A549 (cell line): Measurements from ENCODE around the gene PCNX2. TPM values are rescaled to one million over a fixed set of nuclear protein-coding genes. Genes with fewer than 3 reads are reported as not detected.
A peak's percentile ranks its signal among the peaks of the same experiment; 100 is the strongest.

ENCODE experiments used
- ATAC-seq, 2 experiments: fragments of 200-7000 bp in 1 of 2; fragments of >200 bp in 1 of 2; cut with Nextera tagmentation in 1 of 2; cut with Tn5 transposase in 1 of 2; 3 replicates each; pipeline versions ENCODE4 v1.8.0 to v1.9.1; 2018 to 2020; ENCODE audit warnings: mild to moderate bottlenecking in 1 of 2, moderate library complexity in 1 of 2
- CTCF ChIA-PET: fragments of 300-600 bp; sonication (Branson Sonifier 250); formaldehyde crosslinking; extraction: SDS; loops from one replicate; lab custom pipeline; 2021; ENCODE audit warnings: antibody characterized with exemption, inconsistent platforms; lab: Yijun Ruan, JAX
- POLR2A ChIA-PET: fragments of 350-600 bp; formaldehyde crosslinking; extraction: SDS; loops from one replicate; lab custom pipeline; 2021; ENCODE audit warnings: antibody characterized with exemption, inconsistent platforms; lab: Yijun Ruan, JAX
- DNase-seq, 2 experiments: peaks; one replicate each; pipeline versions ENCODE4 v3.0.0 to v3.0.0-alpha.2; 2011 to 2016; ENCODE audit warnings: low read depth in 1 of 2, low spot score in 1 of 2
- FAIRE-seq: peaks from 2 replicates; lab custom pipeline; 2011; peaks lifted over from hg19 to GRCh38; lab: Jason Lieb, UNC
- H3K27ac ChIP-seq, 2 experiments: fragments of >200 bp; sonication (Bioruptor Twin); formaldehyde crosslinking; 3 replicates each; pipeline ENCODE4 v1.5.1; 2016 to 2017
- H3K4me1 ChIP-seq: fragments of >200 bp; sonication (Bioruptor Twin); formaldehyde crosslinking; 3 replicates; pipeline ENCODE4 v1.6.1; 2016
- H3K4me2 ChIP-seq: fragments of >200 bp; sonication (Bioruptor Twin); formaldehyde crosslinking; 3 replicates; pipeline ENCODE4 v1.6.1; 2016
- H3K4me3 ChIP-seq: fragments of >200 bp; sonication (Bioruptor Twin); formaldehyde crosslinking; 3 replicates; pipeline ENCODE4 v1.5.1; 2016
- H3K9me3 ChIP-seq: fragments of >200 bp; sonication (Bioruptor Twin); formaldehyde crosslinking; 3 replicates; pipeline ENCODE4 v1.6.1; 2016
- CBX2 ChIP-seq: fragments of 200-600 bp; sonication (generic); IDR thresholded peaks from 2 replicates; pipeline ENCODE4 v1.6.1; 2016; ENCODE audit warnings: low read depth, mild to moderate bottlenecking, borderline replicate concordance
- CEBPB ChIP-seq, 2 experiments: fragments of >200 bp in 1 of 2; sonication (Bioruptor Twin) in 1 of 2; formaldehyde crosslinking in 1 of 2; IDR thresholded peaks; 2 replicates each; pipeline ENCODE4 v1.6.1; 2012 to 2016
- CHD4 ChIP-seq: fragments of 200-600 bp; sonication (generic); IDR thresholded peaks from 2 replicates; pipeline ENCODE4 v1.6.1; 2016; ENCODE audit warnings: antibody characterized with exemption, mild to moderate bottlenecking, borderline replicate concordance
- EHF ChIP-seq: fragments of 250-450 bp; sonication (Bioruptor Pico); IDR thresholded peaks from 2 replicates; pipeline ENCODE4 v1.5.0; 2020; ENCODE audit warnings: mild to moderate bottlenecking
- EHMT2 ChIP-seq: fragments of 200-600 bp; sonication (generic); IDR thresholded peaks from 2 replicates; pipeline ENCODE4 v1.6.1; 2016; ENCODE audit warnings: antibody characterized with exemption, low read depth, mild to moderate bottlenecking, moderate library complexity
- ESRRA ChIP-seq: fragments of 150-350 bp; IDR thresholded peaks from 2 replicates; pipeline ENCODE4 v1.6.1; 2014; ENCODE audit warnings: mild to moderate bottlenecking, low read length, borderline replicate concordance
- FOSB ChIP-seq: fragments of 250-450 bp; sonication (Bioruptor Pico); IDR thresholded peaks from 2 replicates; pipeline ENCODE4 v1.5.0; 2020; ENCODE audit warnings: mild to moderate bottlenecking, moderate library complexity
- HEYL ChIP-seq: fragments of 250-450 bp; sonication (Bioruptor Pico); IDR thresholded peaks from 2 replicates; pipeline ENCODE4 v1.8.0; 2021; ENCODE audit warnings: mild to moderate bottlenecking, moderate library complexity
- HOXA7 ChIP-seq: fragments of 250-450 bp; sonication (Bioruptor Pico); IDR thresholded peaks from 2 replicates; pipeline ENCODE4 v1.5.0; 2020; ENCODE audit warnings: mild to moderate bottlenecking, moderate library complexity
- HOXB13 ChIP-seq: fragments of 250-450 bp; sonication (Bioruptor Pico); IDR thresholded peaks from 2 replicates; pipeline ENCODE4 v1.5.0; 2020; ENCODE audit warnings: low read depth, mild to moderate bottlenecking, moderate library complexity
- KDM5A ChIP-seq: fragments of 200-600 bp; sonication (generic); IDR thresholded peaks from 2 replicates; pipeline ENCODE4 v1.6.1; 2016; ENCODE audit warnings: antibody characterized with exemption, mild to moderate bottlenecking
- NFE2L2 ChIP-seq: fragments of 150-350 bp; conservative IDR thresholded peaks from 2 replicates; pipeline ENCODE4 v1.6.1; 2014; ENCODE audit warnings: low read length
- NPAS2 ChIP-seq: fragments of 250-450 bp; sonication (Bioruptor Pico); IDR thresholded peaks from 2 replicates; pipeline ENCODE4 v1.8.0; 2022; ENCODE audit warnings: mild to moderate bottlenecking, moderate library complexity, borderline replicate concordance
- NR3C1 ChIP-seq: fragments of >200 bp; sonication (Bioruptor Twin); formaldehyde crosslinking; IDR thresholded peaks from 3 replicates; pipeline ENCODE4 v1.6.1; 2017
- POLR2AphosphoS2 ChIP-seq: conservative IDR thresholded peaks from 2 replicates; pipeline ENCODE4 v1.6.1; 2012; ENCODE audit warnings: low read length, improper control_type of control experiment, inconsistent platforms
- RCOR1 ChIP-seq: fragments of 150-350 bp; IDR thresholded peaks from 2 replicates; pipeline ENCODE4 v1.6.1; 2014; ENCODE audit warnings: antibody characterized with exemption, low read length, low read depth
- RNF2 ChIP-seq: fragments of 200-600 bp; sonication (generic); IDR thresholded peaks from 2 replicates; pipeline ENCODE4 v1.6.1; 2016; ENCODE audit warnings: low read depth, mild to moderate bottlenecking, antibody characterized with exemption, moderate library complexity, borderline replicate concordance
- SMC3 ChIP-seq: fragments of >200 bp; sonication (Bioruptor Twin); formaldehyde crosslinking; IDR thresholded peaks from 3 replicates; pipeline ENCODE4 v1.6.1; 2018; ENCODE audit warnings: inconsistent platforms
- SREBF2 ChIP-seq: fragments of 450-650 bp; IDR thresholded peaks from 2 replicates; pipeline ENCODE4 v1.6.1; 2014; ENCODE audit warnings: mild to moderate bottlenecking, moderate library complexity
- ZFP36 ChIP-seq: fragments of 450-650 bp; IDR thresholded peaks from 2 replicates; pipeline ENCODE4 v1.6.1; 2014; ENCODE audit warnings: borderline replicate concordance; ENCODE audit not compliant: partially characterized antibody
- ZNF302 ChIP-seq: fragments of 250-450 bp; sonication (Bioruptor Pico); IDR thresholded peaks from 2 replicates; pipeline ENCODE4 v1.9.0; 2021; ENCODE audit warnings: inconsistent platforms, mild to moderate bottlenecking, moderate library complexity
- WGBS: methylation state at CpG from one replicate; pipeline ENCODE4 v1.1.6; 2017; ENCODE audit errors: missing lambda C conversion rate; 5-methylcytosine and 5-hydroxymethylcytosine counted together
- polyA plus RNA-seq, 4 experiments: library from polyadenylated mRNA; depleted of rRNA in 3 of 4; stranded (reverse); fragments of >200 nt; fragmentation: RNase III in 1 of 4; extraction: RNeasy Plus Mini Kit Qiagen cat#74134 plus additional on column Dnase treatment in 1 of 4; gene quantifications; 2 replicates in 3 of 4; 3 replicates in 1 of 4; pipeline ENCODE4 v1.2.3, GENCODE V29; 2011 to 2017
- TF ChIP-seq, protein P1 (sequence below): fragments of 250-450 bp; sonication (Bioruptor Pico); IDR thresholded peaks from 2 replicates; pipeline ENCODE4 v1.5.0; 2020; ENCODE audit warnings: low read depth, mild to moderate bottlenecking, moderate library complexity
- TF ChIP-seq, protein P2 (sequence below): fragments of >200 bp; sonication (Bioruptor Twin); formaldehyde crosslinking; IDR thresholded peaks from 2 replicates; pipeline ENCODE4 v1.6.1; 2016
- TF ChIP-seq, protein P3 (sequence below): fragments of 250-450 bp; sonication (Bioruptor Pico); IDR thresholded peaks from 2 replicates; pipeline ENCODE4 v1.5.0; 2021; ENCODE audit warnings: mild to moderate bottlenecking, moderate library complexity, borderline replicate concordance
- TF ChIP-seq, protein P4 (sequence below): IDR thresholded peaks from 2 replicates; pipeline ENCODE4 v1.6.1; 2012; ENCODE audit warnings: low read depth, borderline replicate concordance
- TF ChIP-seq, protein P5 (sequence below): fragments of 450-650 bp; IDR thresholded peaks from 2 replicates; pipeline ENCODE4 v1.6.1; 2014; ENCODE audit warnings: antibody characterized with exemption

Gene PCNX2
- polyA plus RNA-seq, 2 of the 4 experiments (the other 2 are of a cell fraction): 8.8 to 27.2 TPM

DNA sequence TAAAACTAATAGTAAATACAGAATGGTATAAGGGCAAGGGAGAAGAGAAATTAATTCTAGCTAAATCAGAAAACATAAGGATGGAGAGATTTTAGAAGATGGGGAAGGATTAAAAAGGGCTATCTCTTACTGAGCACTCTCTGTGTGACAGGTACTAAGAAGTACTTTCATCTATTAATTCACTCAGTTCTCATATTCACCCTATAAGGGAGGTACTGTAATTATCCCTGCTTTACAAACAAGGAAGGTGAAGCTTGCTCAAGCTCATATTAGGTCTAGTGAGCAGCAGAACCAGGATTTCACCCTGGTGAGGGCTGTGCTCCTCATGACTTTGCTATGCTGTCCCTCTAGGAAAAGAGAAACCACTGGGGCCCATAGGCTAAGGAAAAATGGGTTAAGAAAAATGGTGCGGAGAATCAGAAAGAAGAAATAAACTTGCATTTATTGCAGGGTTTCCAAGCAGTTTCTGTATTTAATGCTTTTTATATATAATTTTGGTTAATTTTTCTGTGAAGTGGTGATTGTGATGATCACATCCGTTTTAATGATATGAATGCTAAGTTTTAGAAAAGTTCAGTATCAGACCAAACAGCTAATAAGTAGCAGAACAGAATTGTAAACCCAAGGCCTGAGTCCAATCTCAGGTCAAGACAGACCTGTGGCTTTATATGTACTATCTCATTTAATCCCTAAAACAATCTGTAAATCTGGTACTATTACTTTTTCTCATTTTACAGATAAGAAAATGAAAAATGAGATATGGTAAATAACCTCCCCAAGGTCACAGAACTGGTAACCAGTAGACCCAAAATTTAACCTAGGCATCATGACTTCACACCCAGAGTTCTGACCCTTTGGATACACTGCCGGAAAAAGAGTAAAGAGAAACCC is 1.7 kb downstream of the PCNX2 start:
- peak overlapping the region; percentile 92; the same call in 2 of the 3 replicates for H3K4me3 ChIP-seq
- CTCF ChIA-PET: interaction anchor here (0.8 to 1.8 kb wide), 4 partner anchors 11 to 558 kb away, joined by 3 to 4 read pairs (median 3); no protein-coding TSS in a partner anchor
- POLR2A ChIA-PET: no interaction called here
- peak; percentile 82 for FAIRE-seq
- H3K27ac ChIP-seq: peak overlapping the region; percentile 78 to 99; a peak in 5 of 6 replicates
- H3K9me3 ChIP-seq: no peaks in the 10 kb centered on the region
- 92% methylated on average over 3 of the region's 3 CpGs for WGBS
- peak overlapping the region; percentile 79 for H3K4me2 ChIP-seq
- TF ChIP-seq EHF (CRISPR knock-in tag) (no peak), RCOR1 (no peak), SMC3 (no peak), HOXB13 (no peak), NFE2L2 (no peak), KDM5A (no peak), CEBPB (IDR thresholded peaks at IDR 0.05) (no peak), CHD4 (no peak), ESRRA (no peak), HEYL (CRISPR knock-in tag) (no peak), RNF2 (no peak), SREBF2 (no peak), HOXA7 (CRISPR knock-in tag) (no peak), POLR2AphosphoS2 (no peak), ZNF302 (CRISPR knock-in tag) (no peak)
- TF ChIP-seq, protein P1, sequence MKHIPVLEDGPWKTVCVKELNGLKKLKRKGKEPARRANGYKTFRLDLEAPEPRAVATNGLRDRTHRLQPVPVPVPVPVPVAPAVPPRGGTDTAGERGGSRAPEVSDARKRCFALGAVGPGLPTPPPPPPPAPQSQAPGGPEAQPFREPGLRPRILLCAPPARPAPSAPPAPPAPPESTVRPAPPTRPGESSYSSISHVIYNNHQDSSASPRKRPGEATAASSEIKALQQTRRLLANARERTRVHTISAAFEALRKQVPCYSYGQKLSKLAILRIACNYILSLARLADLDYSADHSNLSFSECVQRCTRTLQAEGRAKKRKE (CRISPR knock-in tag): no peak
- TF ChIP-seq, protein P2, sequence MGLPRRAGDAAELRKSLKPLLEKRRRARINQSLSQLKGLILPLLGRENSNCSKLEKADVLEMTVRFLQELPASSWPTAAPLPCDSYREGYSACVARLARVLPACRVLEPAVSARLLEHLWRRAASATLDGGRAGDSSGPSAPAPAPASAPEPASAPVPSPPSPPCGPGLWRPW: no peak
- TF ChIP-seq, protein P3, sequence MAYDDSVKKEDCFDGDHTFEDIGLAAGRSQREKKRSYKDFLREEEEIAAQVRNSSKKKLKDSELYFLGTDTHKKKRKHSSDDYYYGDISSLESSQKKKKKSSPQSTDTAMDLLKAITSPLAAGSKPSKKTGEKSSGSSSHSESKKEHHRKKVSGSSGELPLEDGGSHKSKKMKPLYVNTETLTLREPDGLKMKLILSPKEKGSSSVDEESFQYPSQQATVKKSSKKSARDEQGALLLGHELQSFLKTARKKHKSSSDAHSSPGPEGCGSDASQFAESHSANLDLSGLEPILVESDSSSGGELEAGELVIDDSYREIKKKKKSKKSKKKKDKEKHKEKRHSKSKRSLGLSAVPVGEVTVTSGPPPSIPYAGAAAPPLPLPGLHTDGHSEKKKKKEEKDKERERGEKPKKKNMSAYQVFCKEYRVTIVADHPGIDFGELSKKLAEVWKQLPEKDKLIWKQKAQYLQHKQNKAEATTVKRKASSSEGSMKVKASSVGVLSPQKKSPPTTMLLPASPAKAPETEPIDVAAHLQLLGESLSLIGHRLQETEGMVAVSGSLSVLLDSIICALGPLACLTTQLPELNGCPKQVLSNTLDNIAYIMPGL (CRISPR knock-in tag): no peak
- no peak for ATAC-seq
- peaks cover 53% of the 10 kb centered on the region for H3K4me1 ChIP-seq
- DNase-seq: no peak

DNA sequence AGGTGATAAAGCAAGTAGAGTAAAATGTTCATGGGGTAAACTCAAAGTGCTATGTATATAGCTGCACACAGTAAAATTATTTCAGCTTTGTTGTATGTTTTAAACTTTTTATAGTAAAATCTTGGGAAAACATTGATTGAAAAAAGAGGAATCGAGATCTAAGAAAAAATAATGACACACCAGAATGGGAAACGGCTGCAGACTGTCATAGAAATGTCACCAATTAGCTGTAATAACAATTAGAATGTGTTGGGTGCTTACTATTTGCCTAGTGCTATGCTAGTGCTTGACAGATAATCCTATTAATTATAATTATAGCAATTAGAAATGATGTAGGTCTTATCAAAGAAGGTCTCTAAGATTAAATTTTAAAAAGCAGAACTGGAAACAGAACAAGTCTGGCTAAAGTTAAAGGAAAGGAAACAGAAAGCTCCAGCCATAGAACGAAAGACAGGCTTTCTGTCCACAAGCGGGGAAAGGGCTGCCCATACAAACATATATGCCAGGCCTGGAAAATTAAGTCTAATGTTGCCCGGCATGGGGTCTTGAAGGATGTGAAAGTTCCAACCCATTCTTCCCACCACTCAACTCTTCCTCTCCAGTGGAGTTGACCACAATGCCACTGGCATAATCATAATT is 5.0 kb downstream of the PCNX2 start:
- CTCF ChIA-PET: interaction anchor here (1.2 kb wide), 1 partner anchor 15 kb away, joined by 3 read pairs; no protein-coding TSS in a partner anchor
- POLR2A ChIA-PET: no interaction called here
- Histone ChIP-seq H3K9me3 (no peaks in the 10 kb centered on the region), H3K4me3 (no peak overlapping the region), H3K4me2 (no peak overlapping the region), H3K27ac (peak overlapping the region; percentile 78 to 85; a peak in 4 of 6 replicates), H3K4me1 (peaks cover 41% of the 10 kb centered on the region)
- DNase-seq: no peak
- TF ChIP-seq FOSB (CRISPR knock-in tag): no peak
- TF ChIP-seq, protein P2: no peak
- TF ChIP-seq RNF2: no peak
- TF ChIP-seq, protein P4, sequence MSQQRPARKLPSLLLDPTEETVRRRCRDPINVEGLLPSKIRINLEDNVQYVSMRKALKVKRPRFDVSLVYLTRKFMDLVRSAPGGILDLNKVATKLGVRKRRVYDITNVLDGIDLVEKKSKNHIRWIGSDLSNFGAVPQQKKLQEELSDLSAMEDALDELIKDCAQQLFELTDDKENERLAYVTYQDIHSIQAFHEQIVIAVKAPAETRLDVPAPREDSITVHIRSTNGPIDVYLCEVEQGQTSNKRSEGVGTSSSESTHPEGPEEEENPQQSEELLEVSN: no peak
- TF ChIP-seq CBX2: no peak
- TF ChIP-seq, protein P5, sequence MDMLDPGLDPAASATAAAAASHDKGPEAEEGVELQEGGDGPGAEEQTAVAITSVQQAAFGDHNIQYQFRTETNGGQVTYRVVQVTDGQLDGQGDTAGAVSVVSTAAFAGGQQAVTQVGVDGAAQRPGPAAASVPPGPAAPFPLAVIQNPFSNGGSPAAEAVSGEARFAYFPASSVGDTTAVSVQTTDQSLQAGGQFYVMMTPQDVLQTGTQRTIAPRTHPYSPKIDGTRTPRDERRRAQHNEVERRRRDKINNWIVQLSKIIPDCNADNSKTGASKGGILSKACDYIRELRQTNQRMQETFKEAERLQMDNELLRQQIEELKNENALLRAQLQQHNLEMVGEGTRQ: no peak
- TF ChIP-seq ZFP36: no peak
- TF ChIP-seq NR3C1: no peak
- TF ChIP-seq EHMT2: no peak
- no peak for TF ChIP-seq NFE2L2
- TF ChIP-seq SMC3: no peak
- TF ChIP-seq NPAS2: no peak
- no peak for ATAC-seq
- no peak for FAIRE-seq
- WGBS: 90% methylated on average over 5 of the region's 5 CpGs
